Epidermal melanocyte (primary cell): ENCODE data around the gene FOXJ3.

Experiments
- DNase-seq: peaks from one replicate; pipeline ENCODE4 v3.0.0; 2011; ENCODE audit warnings: low spot score; ENCODE audit not compliant: insufficient read length

Gene FOXJ3

DNA sequence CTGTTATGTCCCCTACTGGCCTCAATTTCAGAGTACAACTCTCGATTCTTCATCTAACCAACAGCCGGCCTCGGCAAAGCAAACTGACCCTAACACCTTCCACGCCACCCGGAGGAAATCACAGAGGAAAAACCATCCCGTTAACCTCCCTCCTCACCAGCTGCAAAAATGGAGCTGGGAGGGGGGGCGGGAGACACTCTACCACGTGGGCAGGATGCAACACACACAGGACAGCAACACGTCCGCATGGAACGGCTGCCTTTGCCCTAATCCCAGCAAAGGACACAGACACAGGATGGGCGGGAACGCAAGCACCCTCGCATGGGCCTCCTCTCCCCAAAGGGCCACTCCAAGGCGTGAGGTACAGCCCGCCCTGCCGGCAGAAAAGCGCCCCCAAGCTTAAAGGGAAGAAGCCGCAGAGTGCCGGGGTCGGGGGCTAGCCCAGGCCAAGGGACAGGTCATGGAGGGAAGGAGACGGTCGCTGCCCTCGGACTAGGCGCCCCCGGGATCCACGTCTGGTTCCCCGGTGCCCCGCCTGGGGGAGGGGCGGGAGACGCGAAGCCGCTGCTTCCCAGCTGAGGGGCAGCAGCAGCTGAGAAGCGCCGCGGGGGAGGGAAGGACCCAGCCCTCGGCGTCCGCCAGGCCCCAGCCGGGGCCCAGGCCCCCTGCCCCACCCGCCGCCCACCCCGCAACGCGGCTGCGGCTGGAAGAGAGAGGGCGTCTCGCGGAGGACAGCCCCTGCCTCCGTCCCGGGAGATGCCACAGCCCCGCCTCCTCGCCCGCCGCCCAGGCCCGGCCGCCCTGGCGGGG lies 590 bp downstream of the FOXJ3 start:
- DNase-seq: peak; percentile 46

DNA sequence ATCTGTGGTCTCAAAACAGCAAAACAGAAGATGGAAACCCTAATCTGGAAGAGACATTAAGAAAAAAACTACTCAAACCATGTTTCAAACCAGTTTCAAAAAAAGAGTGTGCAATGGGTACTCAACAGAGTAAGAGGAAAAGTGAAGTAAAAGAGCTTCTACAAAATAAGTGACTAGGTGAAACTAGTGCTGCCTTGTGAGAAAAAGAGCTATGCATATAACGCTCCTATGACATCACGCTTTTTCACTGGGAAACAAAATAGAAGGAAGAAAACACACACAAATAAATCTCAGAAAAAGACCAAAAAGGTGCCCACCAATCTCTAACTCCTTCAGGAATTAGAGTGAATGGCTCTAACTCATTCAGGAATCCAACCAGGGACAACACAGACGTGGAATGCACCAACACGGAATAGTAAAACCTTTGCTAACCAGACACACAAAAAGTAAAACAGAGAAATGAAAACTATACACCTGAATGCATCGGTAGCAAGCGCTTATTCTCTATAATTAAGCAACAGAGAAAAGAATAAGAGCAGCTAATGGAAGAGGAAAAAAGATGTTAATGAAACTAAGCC lies 1.3 kb downstream of the FOXJ3 start:
- no peak for DNase-seq

DNA sequence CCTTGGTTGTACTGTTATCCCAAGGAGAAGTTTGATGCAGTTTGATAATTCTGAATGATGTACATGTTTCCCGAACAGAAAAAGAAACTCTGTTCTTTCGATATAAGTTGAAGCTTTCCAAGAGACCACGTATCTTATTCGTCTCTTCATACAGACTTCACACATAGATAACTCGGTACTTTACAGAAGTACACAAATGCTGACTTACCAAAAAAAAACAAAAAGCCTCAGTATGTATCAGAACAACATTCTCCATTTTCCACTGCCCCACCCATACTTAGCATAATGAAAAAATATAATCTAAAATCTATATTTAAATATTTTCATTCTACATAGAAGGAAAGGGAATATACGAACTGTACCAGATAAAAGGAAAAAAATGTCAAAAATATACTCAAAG lies 2.2 kb downstream of the FOXJ3 start:
- DNase-seq: no peak

DNA sequence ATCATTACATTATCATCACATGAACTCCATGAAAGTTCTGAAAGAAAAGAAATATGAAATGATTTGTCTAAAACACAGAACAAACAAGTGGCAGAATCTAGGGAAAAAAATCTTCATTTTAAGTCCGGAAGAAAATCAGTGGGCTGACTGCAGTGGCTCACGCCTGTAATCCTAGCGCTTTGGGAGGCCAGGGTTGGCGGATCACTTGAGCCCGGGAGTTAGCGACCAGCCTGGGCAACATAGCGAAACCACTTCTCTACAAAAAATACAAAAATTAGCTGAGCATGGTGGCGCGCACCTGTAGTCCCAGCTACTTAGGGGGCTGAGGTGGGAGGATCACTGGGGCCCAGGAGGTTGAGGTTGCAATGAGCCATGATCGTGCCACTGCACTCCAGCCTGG lies 4.8 kb downstream of the FOXJ3 start:
- DNase-seq: no peak

DNA sequence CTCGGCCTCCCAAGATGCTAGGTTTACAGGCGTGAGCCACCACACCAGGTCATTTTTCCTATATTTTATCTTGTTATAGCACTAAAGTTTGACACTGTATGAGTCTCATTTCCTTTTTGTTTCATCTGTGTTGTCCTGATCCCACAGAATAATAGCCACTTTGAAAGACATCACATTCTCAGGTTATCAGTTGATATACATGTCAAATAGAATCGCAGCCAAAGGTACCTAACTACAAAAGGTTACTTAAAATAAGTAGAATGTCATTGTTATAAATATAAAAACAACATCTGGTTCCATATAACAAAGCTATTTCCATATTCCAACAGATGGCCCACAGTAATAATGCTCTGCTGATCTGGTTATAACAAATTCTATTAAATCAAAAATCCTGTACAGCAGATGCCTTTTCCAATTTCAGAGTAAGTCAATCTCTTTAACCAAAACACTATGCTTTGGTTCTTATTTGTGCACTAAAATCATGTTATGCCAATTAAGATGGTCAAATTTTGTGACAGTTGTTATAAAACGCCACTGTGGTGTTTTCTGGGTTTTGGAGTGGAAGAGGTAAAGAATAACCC lies 6.0 kb downstream of the FOXJ3 start:
- DNase-seq: no peak

DNA sequence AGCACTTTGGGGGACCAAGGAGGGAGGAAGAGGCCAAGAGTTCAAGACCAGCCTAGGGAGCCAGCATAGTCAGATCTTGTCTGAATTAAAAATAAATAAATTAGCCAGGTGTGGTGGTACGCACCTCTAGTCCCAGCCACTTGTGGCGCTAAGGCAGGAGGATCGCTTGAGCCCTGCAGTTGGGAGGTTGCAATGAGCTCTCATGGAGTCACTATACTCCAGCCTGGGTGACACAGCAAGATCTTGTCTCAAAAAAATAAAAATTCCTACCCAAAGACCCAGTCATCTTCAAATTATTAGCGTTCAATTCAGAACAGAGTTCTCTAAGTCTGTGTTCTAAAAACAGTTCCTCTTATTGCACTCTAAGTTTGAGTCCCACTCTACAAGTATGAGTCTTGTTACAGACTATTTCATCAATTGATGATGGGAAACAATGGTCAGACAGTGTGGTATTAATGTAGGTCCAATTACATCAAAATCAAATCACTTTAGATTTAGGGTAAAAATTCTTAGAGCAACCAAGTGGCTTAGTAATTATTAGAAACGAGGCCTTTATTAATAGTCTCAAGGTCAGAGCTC lies 6.9 kb downstream of the FOXJ3 start:
- no peak for DNase-seq

DNA sequence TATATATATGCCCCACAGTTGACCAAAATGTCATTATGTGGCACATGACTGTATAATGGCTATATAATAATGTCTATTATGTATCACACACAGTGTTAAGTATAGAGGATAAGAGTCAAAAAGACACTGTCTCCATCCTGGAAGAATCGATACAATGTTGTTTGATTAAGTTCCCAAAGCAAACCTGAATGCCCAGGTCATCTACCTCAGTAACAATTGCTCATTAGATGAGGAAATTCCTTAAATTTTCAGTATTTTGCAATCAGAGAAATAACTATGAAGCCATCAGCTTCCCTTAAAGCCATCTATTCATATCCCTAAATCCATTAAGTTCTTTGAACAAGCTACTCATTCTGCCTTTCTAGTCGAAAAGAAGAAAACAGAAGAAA lies 10.0 kb downstream of the FOXJ3 start:
- no peak for DNase-seq

DNA sequence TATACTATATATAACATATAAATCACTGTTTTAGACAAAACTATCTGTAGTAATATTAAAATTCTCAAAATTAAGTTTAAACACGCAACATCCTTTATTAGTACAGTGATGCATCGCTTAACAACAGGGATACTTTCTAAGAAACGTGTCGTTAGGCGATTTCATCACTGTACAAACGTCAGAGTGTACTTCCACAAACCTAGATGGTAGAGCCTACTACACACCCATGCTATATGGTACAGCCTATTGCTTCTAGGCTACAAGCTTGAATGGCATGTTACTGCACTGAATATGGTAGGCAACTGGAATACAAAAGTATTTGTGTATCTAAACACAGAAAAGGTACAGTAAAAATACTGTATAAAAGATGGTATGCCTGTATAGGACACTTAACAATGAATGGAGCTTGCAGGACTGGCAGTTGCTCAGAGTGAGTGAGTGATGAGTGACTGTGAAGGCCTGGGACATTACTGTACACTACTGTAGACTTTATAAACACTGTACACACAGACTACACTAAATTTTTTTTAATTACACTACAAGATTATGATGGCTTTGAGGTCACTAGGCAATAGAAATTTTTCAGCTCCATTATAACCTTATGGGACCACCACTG lies 10.5 kb downstream of the FOXJ3 start:
- no peak for DNase-seq

DNA sequence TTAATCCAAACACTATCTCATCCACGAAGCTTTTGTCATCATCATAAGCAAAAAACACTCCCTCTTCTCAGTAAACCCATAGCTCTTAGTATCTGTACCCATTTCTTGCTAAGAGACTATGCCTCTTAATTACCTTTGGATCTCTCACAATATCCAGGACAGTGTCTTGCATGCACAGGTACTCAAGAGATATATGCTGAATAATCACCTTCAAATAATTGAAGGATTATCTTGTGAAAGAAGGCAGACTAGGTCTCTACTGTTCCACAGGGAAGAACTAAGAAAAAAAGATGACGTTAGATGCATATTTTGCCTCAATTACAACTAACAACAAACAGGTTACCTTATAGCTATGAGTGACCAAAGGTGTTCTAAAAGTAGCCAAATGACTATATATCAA lies 11.5 kb downstream of the FOXJ3 start:
- DNase-seq: no peak

DNA sequence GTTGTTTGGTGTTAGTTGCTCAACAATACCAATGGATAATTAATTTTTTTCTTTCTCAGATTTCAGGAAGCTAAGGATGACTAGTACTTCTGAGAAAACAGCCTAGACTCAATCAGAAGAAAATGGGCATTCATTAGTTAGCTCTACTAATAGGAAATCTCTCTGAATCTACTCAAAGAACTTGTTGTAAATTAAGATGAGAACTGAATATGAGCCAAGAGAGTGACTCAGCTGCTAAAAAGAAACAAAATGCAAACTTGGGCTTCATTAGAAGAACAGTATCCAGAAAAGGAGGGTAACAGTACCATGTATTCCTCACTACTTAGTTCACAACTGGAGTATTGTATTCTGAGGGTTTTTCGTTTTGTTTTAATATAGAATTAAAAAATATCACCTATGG lies 12.5 kb downstream of the FOXJ3 start:
- DNase-seq: no peak

DNA sequence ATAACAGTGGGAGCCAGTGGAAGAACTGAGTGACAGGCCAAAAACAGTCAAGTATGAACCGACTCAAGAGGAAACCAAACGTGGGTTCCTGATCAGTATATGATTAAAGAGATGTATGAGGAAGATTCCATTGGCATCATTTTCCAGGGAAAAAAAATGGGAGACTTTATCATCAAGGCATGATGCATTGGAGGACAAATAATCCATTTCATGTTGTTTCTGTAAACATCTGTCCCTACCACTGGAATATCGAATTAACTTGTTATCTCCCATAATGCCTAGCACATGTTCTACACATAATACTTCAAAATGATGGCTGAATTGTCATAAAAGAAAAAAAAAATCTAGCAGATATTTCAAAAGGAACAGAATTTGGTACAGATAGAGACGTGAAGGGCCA lies 13.3 kb downstream of the FOXJ3 start:
- no peak for DNase-seq

DNA sequence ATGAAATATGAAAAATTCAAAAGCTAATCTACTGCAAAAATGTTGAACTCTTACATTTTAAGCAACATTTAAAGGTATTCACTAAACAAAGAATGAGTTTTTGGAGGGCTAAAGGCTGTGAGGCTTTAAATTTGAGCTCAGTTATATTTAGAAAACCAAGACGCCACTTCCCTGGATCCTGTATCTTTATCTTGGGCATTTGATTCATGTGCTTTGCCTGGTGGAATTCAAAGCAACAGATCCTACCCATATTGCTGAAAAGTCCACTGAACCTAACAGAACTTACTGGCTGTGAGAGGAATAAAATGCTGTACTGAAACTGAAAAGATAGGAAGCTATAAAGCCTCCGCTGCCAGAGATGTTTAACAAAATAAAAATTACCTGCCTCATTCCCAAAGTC lies 14.3 kb downstream of the FOXJ3 start:
- DNase-seq: no peak

DNA sequence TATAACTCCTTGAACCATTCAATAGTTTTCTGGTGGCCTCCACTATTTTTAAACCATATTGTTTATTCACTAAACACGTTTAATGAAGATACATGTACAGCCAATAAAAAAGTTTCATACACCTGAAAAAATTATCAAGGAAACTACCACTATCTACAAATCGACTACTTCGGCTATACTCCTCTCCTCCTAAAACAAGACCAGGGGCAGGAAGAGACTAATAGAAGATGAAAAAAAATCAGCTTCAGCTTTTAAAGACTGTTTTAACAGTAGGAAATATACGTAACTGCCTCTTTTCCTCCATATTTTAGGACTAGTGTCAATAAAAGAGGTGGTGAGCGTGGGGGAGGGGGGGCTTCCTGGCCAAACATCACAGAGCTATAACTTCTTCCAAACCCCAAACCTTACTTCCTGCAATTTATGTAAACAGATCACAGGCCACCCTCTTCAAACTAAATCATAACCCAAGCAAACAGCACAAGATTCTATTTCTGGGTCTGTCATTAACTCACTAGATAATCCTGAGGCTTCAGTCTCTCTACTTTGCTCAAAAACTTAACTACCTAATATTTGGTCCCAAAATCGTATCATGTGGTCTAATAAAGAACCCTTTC lies 15.1 kb downstream of the FOXJ3 start:
- no peak for DNase-seq

DNA sequence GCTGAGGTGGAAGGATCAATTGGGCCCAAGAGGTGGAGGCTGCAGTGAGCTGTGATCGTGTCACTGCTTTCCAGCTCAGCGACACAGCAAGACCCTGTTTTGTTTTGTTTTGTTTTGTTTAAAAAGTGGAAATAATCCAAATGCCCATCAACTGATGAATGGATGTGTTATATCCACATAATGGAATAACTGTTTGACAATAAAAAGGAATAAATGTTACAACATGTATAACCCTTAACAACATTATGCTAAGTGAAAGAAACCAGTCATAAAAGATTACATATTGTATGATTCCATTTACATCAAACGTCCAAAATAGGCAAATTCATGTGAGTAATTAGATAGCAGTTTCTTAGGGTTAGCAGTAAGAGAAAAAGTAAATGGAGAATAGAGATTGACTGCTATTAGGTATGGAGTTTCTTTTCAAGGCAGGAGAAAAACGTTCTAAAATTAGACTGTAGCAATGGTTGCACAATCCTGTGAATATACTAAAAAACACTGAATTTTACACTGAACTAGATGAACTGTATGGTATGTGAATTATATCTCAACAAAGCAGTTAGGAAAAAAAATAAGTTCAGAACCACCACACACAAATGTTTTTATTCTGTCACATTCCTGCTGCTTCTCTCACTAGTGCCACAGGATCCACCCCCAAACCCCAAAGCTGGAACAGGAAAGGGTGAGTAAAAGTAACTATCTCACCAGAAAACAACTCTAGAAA lies 15.7 kb downstream of the FOXJ3 start:
- no peak for DNase-seq

DNA sequence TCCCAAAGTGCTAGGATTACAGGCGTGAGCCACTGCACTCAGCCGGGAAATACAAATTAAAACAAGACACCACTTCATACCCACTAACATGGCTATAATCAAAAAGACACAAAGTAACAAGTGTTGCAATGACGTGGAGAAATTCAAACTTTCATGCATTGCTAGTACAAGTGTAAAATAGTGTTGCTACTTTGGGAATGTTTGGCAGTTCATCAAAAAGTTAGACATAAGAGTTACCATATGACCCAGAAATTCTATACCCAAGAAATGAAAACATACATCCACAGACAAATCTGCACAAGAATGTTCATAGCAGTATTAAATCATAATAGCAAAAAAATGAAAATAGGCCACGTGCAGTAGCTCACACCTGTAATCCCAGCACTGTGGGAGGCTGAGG lies 16.4 kb downstream of the FOXJ3 start:
- no peak for DNase-seq

DNA sequence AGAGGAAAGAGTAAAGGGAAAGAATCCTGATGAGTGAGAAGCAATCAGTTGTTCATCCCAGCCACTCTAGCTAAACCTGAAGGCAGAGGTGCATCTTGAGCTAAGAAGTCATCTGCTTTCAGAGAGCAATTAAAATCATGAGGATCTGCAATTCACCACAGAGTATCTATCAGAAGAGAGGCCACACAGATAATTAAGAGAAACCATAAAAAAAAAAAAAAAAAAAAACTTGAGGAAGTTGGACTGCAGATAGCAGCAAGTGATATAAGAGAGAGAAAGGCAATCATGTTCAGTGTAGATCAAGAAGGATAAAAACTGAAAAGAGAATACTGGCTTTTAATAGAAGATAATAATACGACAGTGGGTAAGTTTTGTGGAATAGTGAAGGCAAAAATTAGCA lies 17.7 kb downstream of the FOXJ3 start:
- DNase-seq: no peak

DNA sequence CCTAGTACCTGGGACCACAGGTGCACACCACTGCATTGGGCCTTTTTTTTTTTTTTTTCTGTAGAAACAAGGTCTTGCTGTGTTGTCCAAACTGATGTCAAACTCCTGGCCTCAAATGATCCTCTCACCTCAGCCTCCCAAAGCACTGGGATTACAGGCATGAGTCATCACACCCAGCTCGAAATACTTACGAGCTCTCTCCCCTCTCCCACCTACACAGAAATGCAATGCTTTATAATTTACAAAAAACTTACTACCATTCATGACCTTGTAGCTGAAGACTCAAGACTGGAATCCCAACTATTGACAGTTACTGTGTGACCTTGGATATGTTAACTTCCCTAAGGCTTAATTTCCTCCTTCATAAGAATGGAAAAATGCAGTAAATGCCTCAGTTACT lies 18.7 kb downstream of the FOXJ3 start:
- no peak for DNase-seq

DNA sequence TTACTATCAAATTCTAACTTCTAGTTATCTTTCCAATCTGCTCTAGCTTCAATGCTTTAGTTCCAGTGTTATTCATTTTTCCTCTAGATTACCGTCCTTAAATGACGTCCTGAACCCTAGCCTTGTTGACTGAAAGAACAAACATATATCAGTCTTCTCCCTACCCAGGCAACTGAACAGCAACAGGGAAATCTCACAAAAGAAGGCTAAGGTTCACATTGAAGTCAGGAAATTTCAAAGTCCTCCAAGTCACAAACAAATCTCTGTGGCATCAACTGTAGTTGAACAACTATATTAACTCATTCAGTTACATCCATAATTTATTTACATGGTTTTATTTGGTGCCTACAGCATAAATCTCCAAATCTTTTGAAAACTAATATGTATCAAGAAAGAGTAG lies 19.5 kb downstream of the FOXJ3 start:
- no peak for DNase-seq

DNA sequence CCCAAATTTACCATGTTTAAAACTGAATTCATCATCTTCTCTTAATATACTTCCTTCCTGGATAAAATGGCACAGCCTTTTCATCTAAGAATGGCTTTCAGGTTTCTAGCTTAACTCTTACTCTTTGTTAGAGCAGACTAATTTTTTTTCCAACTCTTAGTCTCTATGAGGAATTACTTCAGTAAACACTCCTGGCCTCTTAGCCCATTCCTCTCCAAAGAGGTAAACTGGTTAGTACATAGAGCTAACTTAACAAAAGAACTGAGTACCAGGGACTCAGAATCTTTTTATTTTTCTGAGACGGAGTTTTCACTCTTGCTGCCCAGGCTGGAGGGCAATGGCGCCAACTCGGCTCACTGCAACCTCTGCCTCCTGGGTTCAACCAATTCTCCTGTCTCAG lies 21.1 kb downstream of the FOXJ3 start:
- no peak for DNase-seq

DNA sequence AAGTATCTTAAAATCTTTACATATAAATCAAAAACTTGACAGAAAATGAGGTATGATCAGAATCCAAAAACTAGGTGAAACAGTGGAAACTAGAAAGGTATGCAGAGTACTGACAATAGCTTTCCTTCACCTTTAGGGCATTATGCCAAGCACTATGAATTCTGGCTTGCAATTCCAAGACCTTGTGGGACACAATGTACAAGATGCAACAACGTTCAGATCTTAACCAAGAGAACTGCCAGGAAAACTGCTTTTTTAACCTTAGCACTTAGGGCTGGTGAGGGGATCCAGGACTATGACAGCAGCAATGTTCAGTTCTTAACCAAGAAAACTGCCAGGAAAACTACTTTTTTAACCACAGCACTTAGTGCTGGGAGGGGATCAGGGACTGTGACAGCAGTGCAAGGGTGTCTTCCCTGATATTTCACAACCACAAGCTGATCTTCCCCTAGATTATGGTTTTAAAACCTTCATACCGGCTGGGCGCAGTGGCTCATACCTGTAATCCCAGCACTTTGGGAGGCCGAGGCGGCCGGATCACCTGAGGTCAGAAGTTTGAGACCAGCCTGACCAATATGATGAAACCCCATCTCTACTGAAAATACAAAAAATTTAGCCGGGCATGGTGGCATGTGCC lies 22.3 kb downstream of the FOXJ3 start:
- DNase-seq: no peak

DNA sequence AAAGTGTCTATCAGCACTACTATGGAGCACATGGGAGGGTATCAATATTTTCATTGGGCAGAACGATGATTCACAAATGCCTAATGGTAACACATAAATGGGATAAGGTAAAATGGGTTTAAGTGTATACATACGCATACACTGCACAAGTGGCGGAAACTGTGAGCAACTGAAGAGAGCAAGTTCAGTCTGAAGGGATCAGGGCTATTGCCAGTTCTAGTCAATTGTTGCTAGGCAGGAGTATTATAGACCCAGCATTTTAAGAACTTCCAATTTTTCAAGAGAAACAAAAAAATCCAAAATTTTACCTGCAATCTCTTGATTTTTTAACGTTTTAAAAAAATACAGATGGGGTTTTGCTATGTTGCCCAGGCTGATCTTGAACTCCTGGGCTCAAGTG lies 23.1 kb downstream of the FOXJ3 start:
- DNase-seq: no peak
